SU-DHL-6 (cell line): ENCODE measurements around the gene ATP6V0B.

Experiments used
- H2AFZ ChIP-seq: fragments of 200-600 bp; sonication (generic); 2 replicates; pipeline ENCODE4 v1.6.1; 2014; ENCODE audit warnings: low read depth, mild to moderate bottlenecking, moderate library complexity, mixed read lengths, antibody characterized with exemption, low read length; ENCODE audit not compliant: severe bottlenecking
- H3F3A ChIP-seq: fragments of 200-600 bp; shearing (Covaris generic); 2 replicates; pipeline ENCODE4 v1.6.0; 2016; ENCODE audit warnings: antibody characterized with exemption, mild to moderate bottlenecking; ENCODE audit not compliant: insufficient read depth
- H3K27ac ChIP-seq: fragments of 200-600 bp; sonication (generic); 2 replicates; pipeline ENCODE4 v1.5.1; 2016; ENCODE audit warnings: low read depth, mild to moderate bottlenecking, low read length, moderate library complexity, mixed read lengths
- H3K27me3 ChIP-seq: fragments of 200-600 bp; sonication (generic), shearing (Covaris generic); 2 replicates; pipeline ENCODE4 v1.6.0; 2014; ENCODE audit warnings: mild to moderate bottlenecking, low read length
- H3K36me3 ChIP-seq: fragments of 200-600 bp; sonication (generic); 2 replicates; pipeline ENCODE4 v1.6.1; 2014; ENCODE audit warnings: mild to moderate bottlenecking, low read length, mixed read lengths
- H3K4me2 ChIP-seq: fragments of 300-600, 200-600 bp; shearing (Covaris generic), sonication (generic); 2 replicates; pipeline ENCODE4 v1.6.0; 2014; ENCODE audit warnings: low read length, low read depth, mild to moderate bottlenecking; ENCODE audit not compliant: poor library complexity, severe bottlenecking
- H3K4me3 ChIP-seq: fragments of 200-600 bp; sonication (generic); 2 replicates; pipeline ENCODE4 v1.5.1; 2014; ENCODE audit warnings: antibody characterized with exemption, low read length, mild to moderate bottlenecking, mixed read lengths; ENCODE audit not compliant: insufficient read depth, poor library complexity, severe bottlenecking
- H3K79me2 ChIP-seq: fragments of 200-600 bp; sonication (generic); 2 replicates; pipeline ENCODE4 v1.6.1; 2014; ENCODE audit warnings: mild to moderate bottlenecking, low read length, moderate library complexity; ENCODE audit not compliant: insufficient read depth
- H3K9ac ChIP-seq: fragments of 200-600 bp; sonication (generic); 2 replicates; pipeline ENCODE4 v1.7.0; 2014; ENCODE audit warnings: mild to moderate bottlenecking, low read length
- H3K9me2 ChIP-seq: fragments of 200-600 bp; sonication (generic); replicated peaks from 2 replicates; pipeline ENCODE4 v1.6.1; 2014; ENCODE audit warnings: low read length; ENCODE audit not compliant: insufficient read depth
- H3K9me3 ChIP-seq: fragments of 200-600 bp; sonication (generic); 2 replicates; pipeline ENCODE4 v1.6.1; 2014; ENCODE audit warnings: low read length, mixed read lengths; ENCODE audit not compliant: insufficient read depth
- H4K20me1 ChIP-seq: fragments of 200-600 bp; sonication (generic); 2 replicates; pipeline ENCODE4 v1.6.1; 2014; ENCODE audit warnings: low read depth, mild to moderate bottlenecking, antibody characterized with exemption, low read length, moderate library complexity, mixed read lengths
- EZH2phosphoT487 ChIP-seq: fragments of 200-600 bp; sonication (generic), shearing (Covaris generic); conservative IDR thresholded peaks from 2 replicates; pipeline ENCODE4 v1.6.1; 2018; ENCODE audit warnings: mild to moderate bottlenecking, antibody characterized with exemption, low read length, moderate library complexity, mixed read lengths
- TF ChIP-seq, protein P1 (sequence below): fragments of 200-600 bp; sonication (generic); IDR thresholded peaks from one replicate; pipeline ENCODE4 v1.5.1; 2017; ENCODE audit warnings: antibody characterized with exemption, mild to moderate bottlenecking, low read length, moderate library complexity; ENCODE audit not compliant: insufficient read depth, poor library complexity, severe bottlenecking

ATP6V0B gene

GRCh38 chr1:43947061-43947873 is 27.5 kb upstream of the ATP6V0B start:
- Histone ChIP-seq H4K20me1 (no peaks in the 10 kb centered on the region), H3K9ac (peak overlapping the region; percentile 88), H3K4me3 (peak overlapping the region; percentile 93), H3F3A (no peaks in the 10 kb centered on the region), H3K9me3 (no peaks in the 10 kb centered on the region), H3K4me2 (peak overlapping the region; percentile 67), H3K79me2 (peaks cover 30% of the 10 kb centered on the region; the same call in 1 of the 2 replicates), H3K36me3 (no peaks in the 10 kb centered on the region), H3K9me2 (no peaks in the 10 kb centered on the region), H3K27ac (peak overlapping the region; percentile 80), H2AFZ (peak overlapping the region; percentile 71), H3K27me3 (no peaks in the 10 kb centered on the region)
- no peak for TF ChIP-seq EZH2phosphoT487
- TF ChIP-seq, protein P1, sequence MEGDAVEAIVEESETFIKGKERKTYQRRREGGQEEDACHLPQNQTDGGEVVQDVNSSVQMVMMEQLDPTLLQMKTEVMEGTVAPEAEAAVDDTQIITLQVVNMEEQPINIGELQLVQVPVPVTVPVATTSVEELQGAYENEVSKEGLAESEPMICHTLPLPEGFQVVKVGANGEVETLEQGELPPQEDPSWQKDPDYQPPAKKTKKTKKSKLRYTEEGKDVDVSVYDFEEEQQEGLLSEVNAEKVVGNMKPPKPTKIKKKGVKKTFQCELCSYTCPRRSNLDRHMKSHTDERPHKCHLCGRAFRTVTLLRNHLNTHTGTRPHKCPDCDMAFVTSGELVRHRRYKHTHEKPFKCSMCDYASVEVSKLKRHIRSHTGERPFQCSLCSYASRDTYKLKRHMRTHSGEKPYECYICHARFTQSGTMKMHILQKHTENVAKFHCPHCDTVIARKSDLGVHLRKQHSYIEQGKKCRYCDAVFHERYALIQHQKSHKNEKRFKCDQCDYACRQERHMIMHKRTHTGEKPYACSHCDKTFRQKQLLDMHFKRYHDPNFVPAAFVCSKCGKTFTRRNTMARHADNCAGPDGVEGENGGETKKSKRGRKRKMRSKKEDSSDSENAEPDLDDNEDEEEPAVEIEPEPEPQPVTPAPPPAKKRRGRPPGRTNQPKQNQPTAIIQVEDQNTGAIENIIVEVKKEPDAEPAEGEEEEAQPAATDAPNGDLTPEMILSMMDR = no peak

GRCh38 chr1:43947874-43948437 is 26.8 kb upstream of the ATP6V0B start:
- Histone ChIP-seq H3K9me2 (no peaks in the 10 kb centered on the region), H3K36me3 (no peaks in the 10 kb centered on the region), H3K4me3 (peak overlapping the region; percentile 93), H3K27me3 (no peaks in the 10 kb centered on the region), H3K79me2 (peaks cover 30% of the 10 kb centered on the region; the same call in 1 of the 2 replicates), H2AFZ (no peak overlapping the region), H3K9ac (peak overlapping the region; percentile 88), H3K9me3 (no peaks in the 10 kb centered on the region), H4K20me1 (no peaks in the 10 kb centered on the region; the same call in 1 of the 2 replicates), H3K4me2 (peak overlapping the region; percentile 67), H3K27ac (no peak overlapping the region), H3F3A (no peaks in the 10 kb centered on the region)
- TF ChIP-seq EZH2phosphoT487 = no peak
- TF ChIP-seq, protein P1 = no peak

DNA sequence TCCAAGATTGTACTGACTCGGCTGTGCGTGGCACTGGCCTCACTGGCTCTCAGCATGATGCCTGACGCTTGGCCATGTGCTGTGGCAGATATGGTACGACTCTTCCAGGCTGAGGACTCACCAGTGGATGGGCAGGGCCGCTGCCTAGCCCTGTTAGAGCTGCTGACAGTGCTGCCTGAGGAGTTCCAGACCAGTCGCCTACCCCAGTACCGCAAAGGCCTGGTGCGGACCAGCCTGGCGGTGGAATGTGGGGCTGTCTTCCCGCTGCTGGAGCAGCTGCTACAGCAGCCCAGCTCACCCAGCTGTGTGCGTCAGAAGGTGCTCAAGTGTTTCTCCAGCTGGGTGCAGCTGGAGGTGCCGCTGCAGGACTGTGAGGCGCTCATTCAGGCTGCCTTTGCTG is 25.1 kb upstream of the ATP6V0B start:
- peaks cover 27% of the 10 kb centered on the region; the same call in 1 of the 2 replicates for H3K79me2 ChIP-seq
- H3F3A ChIP-seq = no peaks in the 10 kb centered on the region
- H3K27me3 ChIP-seq = no peaks in the 10 kb centered on the region
- no peaks in the 10 kb centered on the region for H3K9me2 ChIP-seq
- no peak overlapping the region for H2AFZ ChIP-seq
- H3K4me3 ChIP-seq = no peak overlapping the region
- H3K27ac ChIP-seq = no peak overlapping the region
- H3K4me2 ChIP-seq = no peak overlapping the region
- H3K9ac ChIP-seq = no peak overlapping the region
- H3K9me3 ChIP-seq = no peaks in the 10 kb centered on the region
- no peaks in the 10 kb centered on the region for H3K36me3 ChIP-seq
- TF ChIP-seq, protein P1 = no peak
- TF ChIP-seq EZH2phosphoT487 = no peak
- H4K20me1 ChIP-seq = no peaks in the 10 kb centered on the region; the same call in 1 of the 2 replicates
